Lower lobe of right lung (tissue), 2 donors: ENCODE data around the gene BTNL3. TPM values are rescaled to one million over a fixed set of nuclear protein-coding genes. Genes with fewer than 3 reads are reported as not detected.

Experiments
- ATAC-seq, 2 donors: fragments of 200-7000 bp; cut with Tn5 transposase; one replicate each; pipeline ENCODE4 v1.9.1; 2020 to 2022; ENCODE audit warnings: mild to moderate bottlenecking in 2 of 2, moderate library complexity in 2 of 2
- DNase-seq: peaks from one replicate; pipeline ENCODE4 v3.0.0-alpha.2; 2020
- H3K27ac ChIP-seq: fragments of 200-600 bp; one replicate; pipeline ENCODE4 v1.8.0; 2022
- H3K27me3 ChIP-seq: fragments of 200-600 bp; one replicate; pipeline ENCODE4 v1.8.0; 2022; ENCODE audit warnings: low read depth
- H3K36me3 ChIP-seq: fragments of 200-600 bp; one replicate; pipeline ENCODE4 v1.8.0; 2022; ENCODE audit warnings: mild to moderate bottlenecking
- H3K4me1 ChIP-seq: fragments of 200-600 bp; one replicate; pipeline ENCODE4 v1.8.0; 2022
- H3K4me3 ChIP-seq: fragments of 200-600 bp; one replicate; pipeline ENCODE4 v1.8.0; 2022; ENCODE audit warnings: mild to moderate bottlenecking
- H3K9me3 ChIP-seq: fragments of 200-600 bp; one replicate; pipeline ENCODE4 v1.8.0; 2022
- intact Hi-C: fragments of 100-400 bp; cut with DNase I; formaldehyde crosslinking; loops from one replicate; pipeline ENCODE4 v1.11.0; 2022
- total RNA-seq: library from RNA; stranded (reverse); fragmentation: NEBNext Ultra II Directional; extraction: Animal tissue kit (Norgen Biotek cat#: 25700); gene quantifications from one replicate; pipeline ENCODE4 v1.2.1, GENCODE V29; 2021
- TF ChIP-seq, protein P1 (sequence below): fragments of 200-600 bp; IDR thresholded peaks from one replicate; pipeline ENCODE4 v1.8.0; 2022; ENCODE audit warnings: antibody characterized with exemption, mild to moderate bottlenecking
- donor health status: DM: no; HTN: yes; CAD: no; lungs with severe emphysema.

Gene BTNL3
- total RNA-seq, 1 donor from 2014 or later = not detected

- intact Hi-C loops = no loop called here
- no peak overlapping the region for H3K4me3 ChIP-seq
Measured at GRCh38 chr5:180970336-180970735, 18.3 kb upstream of the BTNL3 start.

GRCh38 chr5:180970875-180971274 lies 17.8 kb upstream of the BTNL3 start:
- Histone ChIP-seq H3K27ac (no peak overlapping the region), H3K4me3 (no peak overlapping the region), H3K27me3 (no peaks in the 10 kb centered on the region), H3K36me3 (no peaks in the 10 kb centered on the region), H3K4me1 (no peaks in the 10 kb centered on the region), H3K9me3 (no peaks in the 10 kb centered on the region)
- no peak for ATAC-seq
- intact Hi-C loops = no loop called here
- no peak for DNase-seq
- TF ChIP-seq, protein P1, sequence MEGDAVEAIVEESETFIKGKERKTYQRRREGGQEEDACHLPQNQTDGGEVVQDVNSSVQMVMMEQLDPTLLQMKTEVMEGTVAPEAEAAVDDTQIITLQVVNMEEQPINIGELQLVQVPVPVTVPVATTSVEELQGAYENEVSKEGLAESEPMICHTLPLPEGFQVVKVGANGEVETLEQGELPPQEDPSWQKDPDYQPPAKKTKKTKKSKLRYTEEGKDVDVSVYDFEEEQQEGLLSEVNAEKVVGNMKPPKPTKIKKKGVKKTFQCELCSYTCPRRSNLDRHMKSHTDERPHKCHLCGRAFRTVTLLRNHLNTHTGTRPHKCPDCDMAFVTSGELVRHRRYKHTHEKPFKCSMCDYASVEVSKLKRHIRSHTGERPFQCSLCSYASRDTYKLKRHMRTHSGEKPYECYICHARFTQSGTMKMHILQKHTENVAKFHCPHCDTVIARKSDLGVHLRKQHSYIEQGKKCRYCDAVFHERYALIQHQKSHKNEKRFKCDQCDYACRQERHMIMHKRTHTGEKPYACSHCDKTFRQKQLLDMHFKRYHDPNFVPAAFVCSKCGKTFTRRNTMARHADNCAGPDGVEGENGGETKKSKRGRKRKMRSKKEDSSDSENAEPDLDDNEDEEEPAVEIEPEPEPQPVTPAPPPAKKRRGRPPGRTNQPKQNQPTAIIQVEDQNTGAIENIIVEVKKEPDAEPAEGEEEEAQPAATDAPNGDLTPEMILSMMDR = no peak

More at GRCh38 chr5:180970336-180970735, 18.3 kb upstream of the BTNL3 start:
- Histone ChIP-seq H3K36me3 (no peaks in the 10 kb centered on the region), H3K9me3 (no peaks in the 10 kb centered on the region), H3K27ac (no peak overlapping the region), H3K4me1 (no peaks in the 10 kb centered on the region), H3K27me3 (no peaks in the 10 kb centered on the region)
- TF ChIP-seq, protein P1 = no peak
- DNase-seq = no peak
- ATAC-seq = no peak

DNA sequence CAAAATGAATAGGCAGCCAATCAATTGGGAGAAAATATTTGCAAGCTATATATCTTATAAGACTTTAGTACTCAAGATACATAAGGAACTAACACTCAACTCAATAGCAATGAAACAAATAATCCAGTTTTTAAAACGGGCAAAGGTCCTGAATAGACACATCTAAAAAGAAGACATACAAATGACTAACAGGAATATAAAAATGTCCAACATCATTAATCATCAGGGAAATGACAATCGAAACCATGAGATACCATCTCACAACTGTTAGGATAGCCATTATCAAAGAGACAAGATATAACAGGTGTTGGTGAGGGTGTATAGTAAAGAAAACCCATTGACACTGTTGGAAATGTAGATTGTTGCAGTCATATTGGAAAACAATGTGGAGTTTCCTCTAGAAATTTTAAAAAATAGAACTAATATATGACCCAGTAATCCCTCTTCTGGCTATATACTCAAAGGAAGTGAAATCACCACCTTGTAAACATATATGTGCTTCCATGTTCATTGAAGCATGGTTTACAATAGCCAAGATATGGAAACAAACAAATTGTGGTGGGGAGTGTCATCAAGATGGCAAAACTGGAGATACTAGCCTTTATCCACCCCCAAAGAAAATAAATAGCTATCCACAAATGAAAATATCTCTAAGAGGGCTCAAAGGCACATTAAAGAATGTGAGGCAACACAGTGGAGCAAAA lies 13.9 kb upstream of the BTNL3 start:
- Histone ChIP-seq H3K27ac (no peak overlapping the region), H3K4me3 (no peak overlapping the region), H3K36me3 (no peaks in the 10 kb centered on the region), H3K9me3 (no peaks in the 10 kb centered on the region), H3K4me1 (no peaks in the 10 kb centered on the region), H3K27me3 (no peaks in the 10 kb centered on the region)
- intact Hi-C loops = no loop called here
- DNase-seq (no peak), ATAC-seq (no peak)
- TF ChIP-seq, protein P1 = no peak

- H3K4me3 ChIP-seq = no peak overlapping the region
- no peak for DNase-seq
- H3K9me3 ChIP-seq = no peaks in the 10 kb centered on the region
- intact Hi-C loops = no loop called here
- no peak overlapping the region for H3K27ac ChIP-seq
- H3K27me3 ChIP-seq = no peaks in the 10 kb centered on the region
- H3K36me3 ChIP-seq = no peaks in the 10 kb centered on the region
- H3K4me1 ChIP-seq = no peaks in the 10 kb centered on the region
- ATAC-seq = no peak
- TF ChIP-seq, protein P1 = no peak
Measured at GRCh38 chr5:180975338-180975737, 13.3 kb upstream of the BTNL3 start.

- H3K4me1 ChIP-seq = no peaks in the 10 kb centered on the region
- no peaks in the 10 kb centered on the region for H3K27me3 ChIP-seq
- peak in 1 of 2 donors; percentile 59 for ATAC-seq
- no peak overlapping the region for H3K4me3 ChIP-seq
- no peaks in the 10 kb centered on the region for H3K9me3 ChIP-seq
- intact Hi-C loops = no loop called here
- H3K27ac ChIP-seq = peak overlapping the region; percentile 20
- H3K36me3 ChIP-seq = no peaks in the 10 kb centered on the region
- no peak for DNase-seq
- TF ChIP-seq, protein P1 = no peak
Measured at GRCh38 chr5:180976518-180976917, 12.1 kb upstream of the BTNL3 start.
